ENCODE measurements around the gene ULBP1.
"Not testable (repeated sequence)": the region's sequence is repeated elsewhere in the genome, so short reads cannot be mapped to it uniquely, and the experiment has no call there.

The ULBP1 gene

GRCh38 chr6:149935246-149935645, 28.5 kb upstream of the ULBP1 start:
- no peak for DNase-seq (ENCODE audit: low spot score)
- no peak for TF ChIP-seq CTCF (IDR thresholded peaks at IDR 0.05; ENCODE audit: extremely low read depth, missing control alignments)

DNA sequence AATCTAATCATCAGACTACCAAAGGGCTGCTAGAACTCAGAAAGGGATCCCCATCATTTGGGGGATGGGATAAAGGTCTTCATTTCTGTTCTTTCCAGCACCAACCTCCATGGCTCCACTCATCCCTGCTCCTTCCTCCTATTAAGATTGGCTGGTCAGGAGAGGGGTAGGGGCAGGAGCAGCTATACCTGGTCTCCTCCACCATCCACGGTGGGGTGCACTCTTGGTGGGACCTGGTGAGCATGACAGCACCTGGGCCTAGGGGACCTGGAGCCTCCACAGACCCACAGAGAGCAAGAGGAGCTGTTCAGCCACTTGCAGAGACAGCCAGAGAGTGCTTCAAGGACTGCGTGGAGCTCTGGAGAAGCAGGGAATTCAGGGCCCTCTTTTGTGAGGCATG, 28.1 kb upstream of the ULBP1 start:
- no peak for TF ChIP-seq CTCF (IDR thresholded peaks at IDR 0.05; ENCODE audit: extremely low read depth, missing control alignments)
- DNase-seq (ENCODE audit: low spot score) = peak; percentile 2

DNA sequence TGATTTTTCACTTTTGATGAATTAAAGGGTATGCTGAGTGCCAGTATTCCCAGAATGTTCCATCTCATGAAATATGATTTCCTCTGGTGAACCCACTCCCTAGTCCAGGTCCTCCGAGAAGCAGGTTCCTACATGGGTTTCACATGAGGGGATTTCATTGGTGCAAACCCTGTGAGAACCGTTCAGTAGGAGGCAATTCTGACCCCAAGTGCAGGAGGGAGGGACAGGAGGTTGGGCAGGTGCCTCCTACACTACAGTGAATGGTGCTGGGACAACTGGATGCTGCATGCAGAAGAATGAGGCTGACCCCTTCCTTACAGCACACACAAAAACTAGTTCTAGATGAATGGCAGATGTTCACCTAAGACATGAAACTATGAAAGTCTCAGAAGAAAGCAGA, 27.0 kb upstream of the ULBP1 start:
- DNase-seq (ENCODE audit: low spot score) = no peak
- TF ChIP-seq CTCF (IDR thresholded peaks at IDR 0.05; ENCODE audit: extremely low read depth, missing control alignments) = no peak

DNA sequence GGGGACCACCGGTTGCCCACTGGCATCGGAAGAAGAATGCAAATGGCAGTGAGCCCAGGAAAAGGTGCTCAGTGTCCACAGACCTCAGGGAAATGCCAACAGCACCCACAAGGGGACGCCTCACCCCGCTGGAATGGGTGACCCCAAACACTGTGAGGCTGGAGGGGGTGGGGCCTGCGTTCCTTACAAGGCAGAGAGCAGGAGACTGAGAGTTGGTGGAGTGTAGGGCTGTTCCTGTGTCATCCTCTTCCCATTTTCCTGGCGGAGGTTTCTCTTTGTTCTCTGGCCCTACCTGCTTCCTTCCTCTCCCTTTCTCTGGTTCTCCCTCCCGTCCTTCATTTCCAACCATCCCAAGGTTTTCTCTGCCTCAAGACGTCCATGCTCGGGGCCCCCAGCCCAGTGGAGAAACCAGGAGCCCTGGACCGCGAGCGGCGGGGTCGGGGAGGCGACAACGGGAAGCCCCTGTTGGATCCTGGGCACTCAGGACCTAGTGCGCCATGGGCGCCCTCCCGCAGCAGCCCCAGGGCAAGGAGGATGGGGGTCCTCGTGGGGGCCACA, 25.7 kb upstream of the ULBP1 start:
- not testable (repeated sequence) for DNase-seq (ENCODE audit: low spot score)

GRCh38 chr6:149938571-149939355, 25.0 kb upstream of the ULBP1 start:
- peak; percentile 82 for DNase-seq (ENCODE audit: low spot score)

DNA sequence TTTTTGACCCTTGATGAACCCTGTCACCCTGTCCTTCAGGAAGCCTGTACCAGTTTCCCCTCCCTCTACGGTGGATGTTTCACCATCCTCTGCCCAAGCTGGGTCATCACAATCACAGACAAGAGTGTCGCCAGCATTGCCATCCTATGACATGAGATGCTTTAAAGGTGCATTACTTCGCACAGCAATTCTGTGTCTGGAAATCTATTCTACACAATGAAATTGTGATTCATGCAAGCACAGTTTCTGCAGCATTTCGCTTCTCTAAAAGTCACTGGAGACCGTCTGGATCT, 24.4 kb upstream of the ULBP1 start:
- no peak for TF ChIP-seq CTCF (IDR thresholded peaks at IDR 0.05; ENCODE audit: extremely low read depth, missing control alignments)
- no peak for DNase-seq (ENCODE audit: low spot score)

More at GRCh38 chr6:149938571-149939355, 25.0 kb upstream of the ULBP1 start:
- TF ChIP-seq CTCF (IDR thresholded peaks at IDR 0.05; ENCODE audit: extremely low read depth, missing control alignments) = no peak

GRCh38 chr6:149939909-149940671, 23.7 kb upstream of the ULBP1 start:
- no peak for DNase-seq (ENCODE audit: low spot score)
- no peak for TF ChIP-seq CTCF (IDR thresholded peaks at IDR 0.05; ENCODE audit: extremely low read depth, missing control alignments)

Measured in GM20000 (cell line).